ENCODE data around the gene KHSRP.

Gene KHSRP

GRCh38 chr19:6424195-6424938 is at the start of gene KHSRP:
KHSRP (minus strand) TSS chr19:6424811; CDS start chr19:6424701, 110 bp downstream.
- DNase-seq (peak in 1 of 2 donors; percentile 29), ATAC-seq (no peak)
- H3K4me3 Mint-ChIP-seq, result peak within 1 kb of the TSS; percentile 92 to 94
- H3K27ac Mint-ChIP-seq, result peak within 1 kb of the TSS; percentile 95 to 96
- peaks cover 47% of the 10 kb centered on the region for H3K4me1 Mint-ChIP-seq
- peaks cover 0 to 7% of the 10 kb centered on the region in 2 donors for H3K9me3 Mint-ChIP-seq
- no peaks in the 10 kb centered on the region for H3K27me3 Mint-ChIP-seq

GRCh38 chr19:6473647-6474046 is 49.0 kb upstream of the KHSRP start:
- H3K27me3 Mint-ChIP-seq, result no peaks in the 10 kb centered on the region
- H3K4me3 Mint-ChIP-seq, result no peak overlapping the region
- no peak for ATAC-seq
- no peaks in the 10 kb centered on the region for H3K9me3 Mint-ChIP-seq
- peak overlapping the region in 1 of 2 donors; percentile 61 for H3K27ac Mint-ChIP-seq
- no peak for DNase-seq
- peaks cover 12% of the 10 kb centered on the region for H3K4me1 Mint-ChIP-seq

- Mint-ChIP-seq H3K27ac (no peak overlapping the region), H3K27me3 (no peaks in the 10 kb centered on the region), H3K9me3 (no peaks in the 10 kb centered on the region), H3K4me1 (peaks cover 12% of the 10 kb centered on the region), H3K4me3 (no peak overlapping the region)
- DNase-seq (no peak), ATAC-seq (no peak)
Observed at GRCh38 chr19:6472713-6473112, 48.1 kb upstream of the KHSRP start.

GRCh38 chr19:6471076-6471475 is 46.5 kb upstream of the KHSRP start:
- DNase-seq (no peak), ATAC-seq (no peak)
- Mint-ChIP-seq H3K4me3 (no peak overlapping the region), H3K4me1 (peaks cover 8% of the 10 kb centered on the region), H3K9me3 (no peaks in the 10 kb centered on the region), H3K27me3 (no peaks in the 10 kb centered on the region), H3K27ac (no peak overlapping the region)

- Mint-ChIP-seq H3K9me3 (no peaks in the 10 kb centered on the region), H3K27me3 (no peaks in the 10 kb centered on the region), H3K27ac (no peak overlapping the region), H3K4me1 (peaks cover 11% of the 10 kb centered on the region), H3K4me3 (no peak overlapping the region)
- DNase-seq, result no peak
- no peak for ATAC-seq
Observed at GRCh38 chr19:6470173-6470572, 45.6 kb upstream of the KHSRP start.

GRCh38 chr19:6467384-6467783 is 42.8 kb upstream of the KHSRP start:
- H3K4me1 Mint-ChIP-seq, result peaks cover 20% of the 10 kb centered on the region
- no peak overlapping the region for H3K4me3 Mint-ChIP-seq
- ATAC-seq (no peak), DNase-seq (no peak)
- peak overlapping the region; percentile 36 to 49 for H3K27ac Mint-ChIP-seq
- no peaks in the 10 kb centered on the region for H3K9me3 Mint-ChIP-seq
- H3K27me3 Mint-ChIP-seq, result no peaks in the 10 kb centered on the region

GRCh38 chr19:6466526-6467248 is 42.1 kb upstream of the KHSRP start:
- DNase-seq (no peak), ATAC-seq (peak; percentile 27)
- Mint-ChIP-seq H3K27me3 (no peaks in the 10 kb centered on the region), H3K4me1 (peaks cover 20% of the 10 kb centered on the region), H3K9me3 (no peaks in the 10 kb centered on the region), H3K27ac (peak overlapping the region in 1 of 2 donors; percentile 91), H3K4me3 (no peak overlapping the region)

- Mint-ChIP-seq H3K27me3 (no peaks in the 10 kb centered on the region), H3K4me1 (peaks cover 20% of the 10 kb centered on the region), H3K4me3 (no peak overlapping the region), H3K9me3 (no peaks in the 10 kb centered on the region), H3K27ac (peak overlapping the region in 1 of 2 donors; percentile 66)
- ATAC-seq, result no peak
- DNase-seq, result no peak
Observed at GRCh38 chr19:6465663-6466062, 41.1 kb upstream of the KHSRP start.

- no peak for DNase-seq
- H3K27ac Mint-ChIP-seq, result peak overlapping the region in 1 of 2 donors; percentile 84
- no peak for ATAC-seq
- peaks cover 23% of the 10 kb centered on the region for H3K4me1 Mint-ChIP-seq
- H3K9me3 Mint-ChIP-seq, result no peaks in the 10 kb centered on the region
- peak overlapping the region; percentile 3 to 85 for H3K4me3 Mint-ChIP-seq
- H3K27me3 Mint-ChIP-seq, result no peaks in the 10 kb centered on the region
Observed at GRCh38 chr19:6465006-6465405, 40.4 kb upstream of the KHSRP start.

GRCh38 chr19:6464070-6464873 is 39.7 kb upstream of the KHSRP start, which contains the start of gene CRB3:
CRB3 (plus strand) TSS chr19:6464271; CDS start chr19:6464702, 431 bp downstream.
- no peaks in the 10 kb centered on the region for H3K9me3 Mint-ChIP-seq
- DNase-seq, result peak in 1 of 2 donors; percentile 34
- peak within 1 kb of the TSS in 1 of 2 donors; percentile 85 for H3K27ac Mint-ChIP-seq
- H3K4me3 Mint-ChIP-seq, result peak within 1 kb of the TSS; percentile 67 to 85
- no peaks in the 10 kb centered on the region for H3K27me3 Mint-ChIP-seq
- ATAC-seq, result no peak
- peaks cover 26% of the 10 kb centered on the region for H3K4me1 Mint-ChIP-seq

- H3K27me3 Mint-ChIP-seq, result no peaks in the 10 kb centered on the region
- ATAC-seq (peak; percentile 86), DNase-seq (peak; percentile 98 to 99)
- H3K4me3 Mint-ChIP-seq, result peak overlapping the region; percentile 88 to 97
- H3K9me3 Mint-ChIP-seq, result peaks cover 2 to 11% of the 10 kb centered on the region in 2 donors
- peak overlapping the region; percentile 77 to 78 for H3K27ac Mint-ChIP-seq
- peaks cover 42% of the 10 kb centered on the region for H3K4me1 Mint-ChIP-seq
Observed at GRCh38 chr19:6460099-6460884, 35.7 kb upstream of the KHSRP start.

GRCh38 chr19:6459262-6460098 is 34.9 kb upstream of the KHSRP start, which contains the start of gene SLC25A23:
SLC25A23 (minus strand) TSS chr19:6459792; CDS start chr19:6459628, 164 bp downstream.
- Mint-ChIP-seq H3K4me1 (peaks cover 36% of the 10 kb centered on the region), H3K27me3 (no peaks in the 10 kb centered on the region), H3K4me3 (peak within 1 kb of the TSS; percentile 97 to 99), H3K27ac (peak within 1 kb of the TSS; percentile 77 to 93), H3K9me3 (peaks cover 8 to 19% of the 10 kb centered on the region in 2 donors)
- DNase-seq (peak; percentile 50 to 56), ATAC-seq (peak; percentile 35)

GRCh38 chr19:6458695-6459261 is 34.2 kb upstream of the KHSRP start:
- H3K27me3 Mint-ChIP-seq, result no peaks in the 10 kb centered on the region
- H3K4me1 Mint-ChIP-seq, result peaks cover 29% of the 10 kb centered on the region
- peak overlapping the region; percentile 76 to 93 for H3K27ac Mint-ChIP-seq
- no peak for ATAC-seq
- H3K4me3 Mint-ChIP-seq, result peak overlapping the region; percentile 83 to 99
- no peak for DNase-seq
- peaks cover 12 to 26% of the 10 kb centered on the region in 2 donors for H3K9me3 Mint-ChIP-seq
